ENCODE results near the gene SLC22A15. TPM values are rescaled to one million over a fixed set of nuclear protein-coding genes. Genes with fewer than 3 reads are reported as not detected.

Gene SLC22A15
- total and polyA plus RNA-seq, 2 experiments from 2014 or later: 2.7 to 3.8 TPM

- Mint-ChIP-seq H3K36me3 (ENCODE audit: low read depth) (peaks cover 3% of the 10 kb centered on the region), H3K4me1 (no peaks in the 10 kb centered on the region), H3K27ac (no peak overlapping the region), H3K4me3 (no peak overlapping the region), H3K9me3 (peaks cover 11% of the 10 kb centered on the region), H3K27me3 (ENCODE audit: insufficient read depth, low read depth, poor library complexity) (peaks cover 3% of the 10 kb centered on the region)
- ATAC-seq (no peak), DNase-seq (ENCODE audit: low spot score) (no peak)
- H2AFZ ChIP-seq: no peak overlapping the region
- H3K4me2 ChIP-seq: no peak overlapping the region
- H3K27ac ChIP-seq (ENCODE audit: low read depth): no peak overlapping the region
- H3K4me3 ChIP-seq: no peak overlapping the region
- H3K79me2 ChIP-seq (replicated peaks; ENCODE audit: insufficient read depth): no peaks in the 10 kb centered on the region
- H4K20me1 ChIP-seq (replicated peaks; ENCODE audit: insufficient read depth): no peaks in the 10 kb centered on the region
- H3K36me3 ChIP-seq (ENCODE audit: insufficient read depth): no peaks in the 10 kb centered on the region
- H3K9me2 ChIP-seq (ENCODE audit: insufficient read depth): 0 out of 2 replicates have a peak, but pooled peaks cover 10% of the 10 kb centered on the region
- H3K27me3 ChIP-seq (ENCODE audit: insufficient read depth): no peaks in the 10 kb centered on the region
- H3F3A ChIP-seq (replicated peaks; ENCODE audit: low read depth): no peaks in the 10 kb centered on the region
- no peaks in the 10 kb centered on the region for H3K4me1 ChIP-seq (ENCODE audit: insufficient read depth)
- TF ChIP-seq JUNB (IDR thresholded peaks at IDR 0.05; ENCODE audit: unreplicated experiment) (no peak), REST (IDR thresholded peaks at IDR 0.05; ENCODE audit: unreplicated experiment) (no peak), ETS1 (IDR thresholded peaks at IDR 0.05) (no peak), CREB1 (CRISPR knock-in tag; IDR thresholded peaks at IDR 0.05; ENCODE audit: low read depth) (no peak), POLR2AphosphoS5 (IDR thresholded peaks at IDR 0.05; ENCODE audit: low read depth) (no peak), ZNF462 (CRISPR knock-in tag; IDR thresholded peaks at IDR 0.05) (no peak), ZNF331 (CRISPR knock-in tag; IDR thresholded peaks at IDR 0.05; ENCODE audit: low read depth) (no peak), EZH2phosphoT487 (IDR thresholded peaks at IDR 0.05; ENCODE audit: unreplicated experiment) (no peak), EZH2 (IDR thresholded peaks at IDR 0.05; ENCODE audit: low read depth, unreplicated experiment) (no peak), STAT1 (IDR thresholded peaks at IDR 0.05; ENCODE audit: unreplicated experiment) (no peak), ZNF114 (CRISPR knock-in tag; IDR thresholded peaks at IDR 0.05) (no peak), CTCF (conservative IDR thresholded peaks at IDR 0.05; ENCODE audit: low read depth in 2 of 2) (no peak), NANOG (IDR thresholded peaks at IDR 0.05; ENCODE audit: borderline replicate concordance) (no peak)
Measured at GRCh38 chr1:116095027-116095426, 118.7 kb downstream of the SLC22A15 start.

All from GM23338 (cell line).